H9 (cell line): Measurements from ENCODE around the gene CDCA3. TPM values are rescaled to one million over a fixed set of nuclear protein-coding genes. Genes with fewer than 3 reads are reported as not detected.

Experiments used
- DNase-seq: peaks from one replicate; pipeline ENCODE4 v3.0.0-alpha.2; 2017
- H2AFZ ChIP-seq: one replicate; pipeline ENCODE4 v1.6.1; 2013; ENCODE audit warnings: mild to moderate bottlenecking, low read length, control low read depth, moderate library complexity
- H2AK5ac ChIP-seq: 2 replicates; pipeline ENCODE4 v1.6.1; 2013; ENCODE audit warnings: low read length, control low read depth, mixed read lengths; ENCODE audit not compliant: insufficient read length
- H2BK120ac ChIP-seq: one replicate; pipeline ENCODE4 v1.6.1; 2013; ENCODE audit warnings: low read depth, mild to moderate bottlenecking, low read length, control low read depth, inconsistent platforms; ENCODE audit not compliant: poor library complexity, severe bottlenecking
- H2BK12ac ChIP-seq: 2 replicates; pipeline ENCODE4 v1.6.1; 2013; ENCODE audit warnings: low read length, control low read depth, mixed read lengths, low read depth; ENCODE audit not compliant: insufficient read length
- H2BK15ac ChIP-seq: 2 replicates; pipeline ENCODE4 v1.6.1; 2013; ENCODE audit warnings: low read depth, low read length, control low read depth
- H2BK20ac ChIP-seq: one replicate; pipeline ENCODE4 v1.6.1; 2013; ENCODE audit warnings: low read depth, mild to moderate bottlenecking, low read length, control low read depth, inconsistent platforms; ENCODE audit not compliant: poor library complexity, severe bottlenecking
- H2BK5ac ChIP-seq: 2 replicates; pipeline ENCODE4 v1.6.1; 2013; ENCODE audit warnings: low read length, control low read depth, mixed read lengths; ENCODE audit not compliant: insufficient read length
- H3K14ac ChIP-seq: 2 replicates; pipeline ENCODE4 v1.6.1; 2013; ENCODE audit warnings: low read length, control low read depth; ENCODE audit not compliant: insufficient read depth
- H3K18ac ChIP-seq: 2 replicates; pipeline ENCODE4 v1.6.1; 2013; ENCODE audit warnings: low read depth, mild to moderate bottlenecking, mixed read lengths, low read length, control low read depth; ENCODE audit not compliant: insufficient read length
- H3K23ac ChIP-seq: 2 replicates; pipeline ENCODE4 v1.6.1; 2013; ENCODE audit warnings: low read length, control low read depth, mixed read lengths, low read depth; ENCODE audit not compliant: insufficient read length
- H3K23me2 ChIP-seq: 2 replicates; pipeline ENCODE4 v1.6.1; 2013; ENCODE audit warnings: low read depth, mild to moderate bottlenecking, mixed read lengths, low read length, control low read depth; ENCODE audit not compliant: insufficient read length, poor library complexity, severe bottlenecking
- H3K27ac ChIP-seq: 2 replicates; pipeline ENCODE4 v1.5.1; 2013; ENCODE audit warnings: low read length, control low read depth, mixed read lengths, low read depth; ENCODE audit not compliant: insufficient read length
- H3K27me3 ChIP-seq: 2 replicates; pipeline ENCODE4 v1.6.1; 2013; ENCODE audit warnings: low read length, control low read depth, inconsistent platforms; ENCODE audit not compliant: insufficient read depth
- H3K4ac ChIP-seq: 2 replicates; pipeline ENCODE4 v1.6.1; 2013; ENCODE audit warnings: low read depth, mild to moderate bottlenecking, control low read depth, inconsistent platforms, low read length, moderate library complexity
- H3K4me1 ChIP-seq: 2 replicates; pipeline ENCODE4 v1.6.1; 2013; ENCODE audit warnings: low read length, control low read depth, inconsistent platforms; ENCODE audit not compliant: insufficient read depth
- H3K4me2 ChIP-seq: 2 replicates; pipeline ENCODE4 v1.6.1; 2013; ENCODE audit warnings: low read length, control low read depth, mixed read lengths; ENCODE audit not compliant: insufficient read length, insufficient read depth
- H3K56ac ChIP-seq: 2 replicates; pipeline ENCODE4 v1.6.1; 2013; ENCODE audit warnings: low read depth, mild to moderate bottlenecking, mixed read lengths, low read length, control low read depth; ENCODE audit not compliant: insufficient read length
- H3K79me1 ChIP-seq: 2 replicates; pipeline ENCODE4 v1.6.1; 2013; ENCODE audit warnings: low read depth, mild to moderate bottlenecking, moderate library complexity, low read length, control low read depth, inconsistent platforms; ENCODE audit not compliant: insufficient read depth, poor library complexity, severe bottlenecking
- H3K79me2 ChIP-seq: 2 replicates; pipeline ENCODE4 v1.6.1; 2013; ENCODE audit warnings: low read length, control low read depth, inconsistent platforms; ENCODE audit not compliant: insufficient read depth
- H3K9ac ChIP-seq: 2 replicates; pipeline ENCODE4 v1.6.1; 2013; ENCODE audit warnings: low read length, control low read depth, mixed read lengths; ENCODE audit not compliant: insufficient read length; ENCODE audit errors: extremely low read depth
- H3K9me3 ChIP-seq: one replicate; pipeline ENCODE4 v1.6.1; 2013; ENCODE audit warnings: low read depth, low read length, inconsistent platforms; ENCODE audit not compliant: control insufficient read depth
- H3T11ph ChIP-seq: one replicate; pipeline ENCODE4 v1.6.1; 2013; ENCODE audit warnings: mild to moderate bottlenecking, low read length, control low read depth, inconsistent platforms
- H4K20me1 ChIP-seq: one replicate; pipeline ENCODE4 v1.6.1; 2013; ENCODE audit not compliant: control insufficient read depth, insufficient read length, insufficient read depth
- H4K5ac ChIP-seq: 2 replicates; pipeline ENCODE4 v1.6.1; 2013; ENCODE audit warnings: low read depth, mild to moderate bottlenecking, mixed read lengths, low read length, control low read depth; ENCODE audit not compliant: insufficient read length
- H4K8ac ChIP-seq: replicated peaks from 2 replicates; pipeline ENCODE4 v1.6.1; 2013; ENCODE audit warnings: low read length, control low read depth, mixed read lengths, low read depth; ENCODE audit not compliant: insufficient read length
- H4K91ac ChIP-seq: 2 replicates; pipeline ENCODE4 v1.6.1; 2013; ENCODE audit warnings: low read depth, mild to moderate bottlenecking, moderate library complexity, mixed read lengths, low read length, control low read depth; ENCODE audit not compliant: insufficient read length
- H3K27ac Mint-ChIP-seq, 3 experiments: 2 replicates in 2 of 3; 3 replicates in 1 of 3; pipeline ENCODE4 v1.8.0; 2020 to 2021; ENCODE audit warnings: mixed read lengths in 3 of 3, mild to moderate bottlenecking in 1 of 3, moderate library complexity in 1 of 3
- H3K27me3 Mint-ChIP-seq: 2 replicates; pipeline ENCODE4 v1.8.0; 2021; ENCODE audit warnings: low read depth, mild to moderate bottlenecking, moderate library complexity, mixed read lengths
- H3K36me3 Mint-ChIP-seq, 3 experiments: 2 replicates in 2 of 3; 3 replicates in 1 of 3; pipeline ENCODE4 v1.8.0; 2020 to 2021; ENCODE audit warnings: low read depth in 3 of 3, mixed read lengths in 3 of 3; ENCODE audit not compliant: insufficient read depth in 1 of 3
- H3K4me1 Mint-ChIP-seq, 2 experiments: 2 replicates each; pipeline ENCODE4 v1.8.0; 2020; ENCODE audit warnings: mixed read lengths in 2 of 2
- H3K4me3 Mint-ChIP-seq, 2 experiments: 2 replicates in 1 of 2; 3 replicates in 1 of 2; pipeline ENCODE4 v1.8.0; 2020 to 2021; ENCODE audit warnings: mild to moderate bottlenecking in 2 of 2, mixed read lengths in 2 of 2, moderate library complexity in 1 of 2
- H3K9me3 Mint-ChIP-seq, 2 experiments: 2 replicates in 1 of 2; 3 replicates in 1 of 2; pipeline ENCODE4 v1.8.0; 2020; ENCODE audit warnings: mild to moderate bottlenecking in 2 of 2, mixed read lengths in 2 of 2, moderate library complexity in 1 of 2
- WGBS: extraction: QIAGEN DNeasy Blood & Tissue Kit; methylation state at CpG from one replicate; pipeline ENCODE4 v1.1.7; 2013; ENCODE audit warnings: missing lambda C conversion rate, low lambda C conversion rate, mixed read lengths; ENCODE audit not compliant: insufficient read length; ENCODE audit errors: extremely low coverage; 5-methylcytosine and 5-hydroxymethylcytosine counted together
- total RNA-seq: library from RNA; stranded (reverse); gene quantifications from 2 replicates; pipeline ENCODE4 v1.2.1, GENCODE V29; 2021
- TF ChIP-seq, protein P1 (sequence below): fragments of 200-600 bp; sonication (generic); conservative IDR thresholded peaks from 3 replicates; pipeline ENCODE4 v1.8.0; 2021; ENCODE audit warnings: antibody characterized with exemption, mild to moderate bottlenecking

The CDCA3 gene
- total RNA-seq, 1 experiment from 2014 or later, result 45.1 TPM

DNA sequence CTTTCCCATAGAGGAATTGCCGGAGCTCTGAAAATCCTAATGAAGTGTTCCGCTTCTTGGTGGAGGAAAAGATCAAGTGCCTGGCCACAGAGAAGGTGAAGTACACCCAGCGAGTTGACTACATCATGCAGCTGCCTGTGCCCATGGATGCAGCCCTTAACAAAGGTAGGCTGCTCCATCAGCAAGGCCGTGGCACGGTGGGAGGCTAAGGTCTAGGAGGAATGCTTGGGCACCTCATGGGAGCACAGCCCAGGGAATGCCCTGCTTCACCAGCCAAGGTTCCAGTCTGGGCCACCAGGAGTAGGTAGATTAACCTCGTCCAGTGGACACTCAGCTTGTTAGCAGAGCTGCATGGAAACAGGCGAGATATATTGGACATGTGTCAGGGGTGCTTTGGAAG is 9.9 kb upstream of the CDCA3 start:
- Histone ChIP-seq H2BK20ac (no peak overlapping the region), H3K9me3 (no peaks in the 10 kb centered on the region), H3K27ac (no peak overlapping the region), H3K4me2 (no peak overlapping the region), H2AFZ (no peak overlapping the region), H3K9ac (no peak overlapping the region), H4K91ac (no peak overlapping the region), H2BK5ac (no peak overlapping the region), H3K4me1 (no peaks in the 10 kb centered on the region), H3K79me2 (no peaks in the 10 kb centered on the region), H3K56ac (no peak overlapping the region), H3K23me2 (no peaks in the 10 kb centered on the region), H3K79me1 (no peaks in the 10 kb centered on the region), H3K27me3 (no peaks in the 10 kb centered on the region), H3K14ac (no peak overlapping the region), H3T11ph (no peak overlapping the region), H4K8ac (no peak overlapping the region), H2BK15ac (no peak overlapping the region), H2BK120ac (no peak overlapping the region), H4K20me1 (no peaks in the 10 kb centered on the region), H4K5ac (no peak overlapping the region), H2AK5ac (no peak overlapping the region), H3K23ac (no peak overlapping the region), H2BK12ac (no peak overlapping the region), H3K18ac (no peak overlapping the region), H3K4ac (no peak overlapping the region)
- Mint-ChIP-seq H3K4me3 (no peak overlapping the region), H3K4me1 (peaks cover 6 to 7% of the 10 kb centered on the region in 2 experiments), H3K27ac (peak overlapping the region in 1 of 3 experiments; percentile 41; a peak in 1 of 7 replicates), H3K27me3 (no peaks in the 10 kb centered on the region), H3K36me3 (peaks cover 56 to 94% (median 92%) of the 10 kb centered on the region in 3 experiments; a peak in 6 of 7 replicates), H3K9me3 (no peaks in the 10 kb centered on the region)
- TF ChIP-seq, protein P1, sequence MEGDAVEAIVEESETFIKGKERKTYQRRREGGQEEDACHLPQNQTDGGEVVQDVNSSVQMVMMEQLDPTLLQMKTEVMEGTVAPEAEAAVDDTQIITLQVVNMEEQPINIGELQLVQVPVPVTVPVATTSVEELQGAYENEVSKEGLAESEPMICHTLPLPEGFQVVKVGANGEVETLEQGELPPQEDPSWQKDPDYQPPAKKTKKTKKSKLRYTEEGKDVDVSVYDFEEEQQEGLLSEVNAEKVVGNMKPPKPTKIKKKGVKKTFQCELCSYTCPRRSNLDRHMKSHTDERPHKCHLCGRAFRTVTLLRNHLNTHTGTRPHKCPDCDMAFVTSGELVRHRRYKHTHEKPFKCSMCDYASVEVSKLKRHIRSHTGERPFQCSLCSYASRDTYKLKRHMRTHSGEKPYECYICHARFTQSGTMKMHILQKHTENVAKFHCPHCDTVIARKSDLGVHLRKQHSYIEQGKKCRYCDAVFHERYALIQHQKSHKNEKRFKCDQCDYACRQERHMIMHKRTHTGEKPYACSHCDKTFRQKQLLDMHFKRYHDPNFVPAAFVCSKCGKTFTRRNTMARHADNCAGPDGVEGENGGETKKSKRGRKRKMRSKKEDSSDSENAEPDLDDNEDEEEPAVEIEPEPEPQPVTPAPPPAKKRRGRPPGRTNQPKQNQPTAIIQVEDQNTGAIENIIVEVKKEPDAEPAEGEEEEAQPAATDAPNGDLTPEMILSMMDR, result no peak
- no peak for DNase-seq
- no CpG with 5 or more reads among the region's 7 CpGs for WGBS
